CD4-positive, alpha-beta T cell treated with Interleukin-15 for 1 hour (primary cell): ENCODE measurements around the gene PCCA.
"Not testable (repeated sequence)": the region's sequence is repeated elsewhere in the genome, so short reads cannot be mapped to it uniquely, and the experiment has no call there.

Experiments used
- DNase-seq: peaks from one replicate; pipeline ENCODE4 v3.0.0-alpha.2; 2020

Gene PCCA

DNA sequence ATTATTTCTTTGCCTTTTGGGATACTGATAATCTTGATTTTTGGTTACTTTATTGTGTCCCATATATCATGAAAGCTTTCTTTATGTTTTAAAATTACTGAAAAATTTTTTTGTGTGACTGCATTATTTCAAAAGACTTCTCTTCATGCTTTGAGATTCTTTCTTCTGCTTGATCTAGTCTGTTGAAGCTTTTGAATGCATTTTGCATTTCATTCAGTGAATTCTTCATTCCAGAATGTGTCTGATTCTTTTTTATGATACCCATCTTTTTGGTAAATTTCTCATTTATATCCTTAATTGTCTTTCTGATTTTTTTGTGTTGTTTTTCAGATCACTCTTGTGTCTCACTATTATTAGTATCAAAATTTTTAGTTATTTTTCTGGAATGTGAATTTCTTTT lies 289.6 kb downstream of the PCCA start:
- no peak for DNase-seq

GRCh38 chr13:100381595-100382224 lies 292.8 kb downstream of the PCCA start:
- no peak for DNase-seq

- no peak for DNase-seq
Measured at GRCh38 chr13:100382785-100383184, 293.9 kb downstream of the PCCA start.

DNA sequence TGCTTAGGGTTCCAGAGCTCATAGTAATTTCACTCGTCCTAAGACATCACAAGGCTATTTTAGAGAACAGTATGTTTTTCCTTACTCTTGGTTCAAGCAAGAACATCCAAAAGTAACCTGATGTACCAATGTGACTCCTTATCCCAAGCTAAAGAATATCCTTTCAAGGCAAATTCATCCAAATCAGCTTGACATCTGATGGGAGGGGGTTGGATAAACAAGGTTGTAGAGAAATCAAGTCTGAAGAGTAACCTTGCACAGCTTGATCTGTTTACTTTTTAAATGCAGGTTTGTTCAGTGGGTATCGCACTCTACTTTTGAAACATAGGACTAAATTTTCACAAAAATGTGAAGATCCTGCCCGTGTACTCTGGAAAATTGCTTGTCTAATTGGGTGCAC lies 298.5 kb downstream of the PCCA start:
- DNase-seq, result no peak

GRCh38 chr13:100388150-100388549 lies 299.3 kb downstream of the PCCA start:
- DNase-seq, result not testable (repeated sequence)

DNA sequence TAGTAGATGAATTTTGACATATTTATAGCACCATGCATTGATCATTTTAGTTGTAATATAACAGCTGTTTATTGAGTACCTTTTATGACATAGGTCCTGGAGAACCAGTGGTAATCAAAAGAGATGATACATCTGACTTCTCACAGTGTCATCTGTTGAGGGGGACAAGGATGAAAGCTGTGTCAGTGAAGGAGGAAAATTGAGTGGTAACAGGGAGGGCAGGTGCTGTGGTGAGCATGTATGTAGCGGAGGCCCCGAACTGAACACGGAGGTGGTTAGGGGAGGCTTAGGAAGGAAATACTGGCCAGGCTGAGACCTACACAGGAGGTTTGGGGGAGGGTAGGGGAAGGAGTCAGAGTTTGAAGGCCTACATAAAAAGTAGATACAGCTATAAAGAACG lies 300.0 kb downstream of the PCCA start:
- no peak for DNase-seq

DNA sequence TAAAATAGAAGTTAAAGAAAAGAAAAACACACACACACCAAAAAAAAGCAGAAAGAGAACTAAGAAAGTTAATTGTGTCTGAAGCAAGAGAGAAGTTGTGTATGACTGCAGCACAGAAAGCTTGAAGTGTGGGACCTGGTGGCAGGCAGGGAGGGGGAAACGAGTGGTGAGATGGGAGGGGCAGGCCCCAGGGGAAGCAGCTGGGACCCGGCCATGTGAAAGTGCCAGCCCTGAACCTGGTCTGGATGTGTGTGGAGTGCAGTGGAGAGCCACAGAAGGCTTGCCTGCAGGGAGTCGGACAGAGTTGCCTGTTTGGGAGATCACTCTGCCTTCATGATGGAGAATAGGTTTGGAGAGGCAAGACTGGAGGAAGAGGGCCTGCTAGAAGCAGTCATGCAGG lies 300.7 kb downstream of the PCCA start:
- DNase-seq, result no peak

GRCh38 chr13:100392709-100393630 lies 304.1 kb downstream of the PCCA start:
- DNase-seq, result peak; percentile 71

DNA sequence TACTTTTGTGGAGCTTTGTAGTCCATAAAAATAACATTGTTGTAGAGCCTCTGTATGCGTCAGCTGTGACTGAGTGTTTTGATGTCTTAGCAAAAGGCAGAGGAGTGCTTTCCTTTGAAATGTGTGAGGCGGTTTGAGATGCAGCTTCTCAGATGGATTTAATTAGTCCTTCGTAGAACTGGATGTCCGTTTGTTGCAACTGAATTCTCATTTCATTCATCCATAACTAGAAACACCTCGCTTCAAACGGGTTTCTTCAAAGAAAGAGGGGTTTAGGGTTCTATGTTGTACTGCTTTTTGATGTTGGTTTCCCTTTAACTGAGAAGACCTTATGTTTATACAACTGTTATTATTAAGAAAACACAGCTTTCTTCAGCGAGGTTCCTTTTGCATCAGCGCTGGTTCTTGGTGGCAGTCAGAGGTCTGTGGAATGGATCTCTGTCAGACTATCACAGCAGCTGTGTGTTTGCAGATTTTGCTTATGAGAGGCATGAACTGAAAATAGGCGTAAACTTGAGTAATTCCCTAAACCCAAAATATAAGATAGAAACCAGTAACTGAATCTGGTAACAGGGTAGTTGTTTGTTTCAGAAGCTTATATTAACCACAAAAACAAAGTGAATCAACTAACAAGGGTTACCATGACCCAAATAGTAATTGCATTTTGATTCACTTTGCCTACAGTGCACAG lies 305.3 kb downstream of the PCCA start:
- DNase-seq, result no peak

DNA sequence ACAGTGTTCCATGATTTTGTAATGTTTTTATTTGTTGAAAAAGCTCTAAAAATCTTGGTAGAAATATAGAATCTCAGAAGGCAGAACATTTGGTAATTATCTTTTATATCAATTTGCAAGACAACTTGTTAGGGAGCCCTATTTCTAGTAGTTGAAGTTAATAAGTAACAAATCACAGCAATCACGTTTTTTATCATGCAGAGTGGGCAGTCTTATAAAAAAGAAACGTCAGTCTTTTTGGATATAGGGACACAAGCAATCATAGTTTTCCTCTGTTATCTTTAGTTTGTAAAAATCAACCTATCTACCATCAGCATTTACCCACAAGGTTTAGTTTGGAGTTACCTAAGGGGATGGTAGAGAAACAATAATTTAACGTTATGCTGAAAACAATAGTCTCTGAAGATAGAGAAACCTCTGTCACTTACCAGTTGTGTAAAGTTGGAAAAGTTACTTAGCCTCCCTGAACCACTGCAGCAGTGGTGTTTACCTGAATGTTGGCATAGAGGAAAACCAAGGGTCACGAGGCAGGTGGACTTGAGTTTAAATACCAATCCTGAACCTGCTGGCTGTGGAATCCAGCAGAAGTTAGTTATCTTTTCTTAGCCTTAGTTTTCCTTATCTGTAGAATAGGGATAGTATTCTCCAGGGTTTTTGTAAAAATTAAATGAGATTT lies 306.9 kb downstream of the PCCA start:
- no peak for DNase-seq

DNA sequence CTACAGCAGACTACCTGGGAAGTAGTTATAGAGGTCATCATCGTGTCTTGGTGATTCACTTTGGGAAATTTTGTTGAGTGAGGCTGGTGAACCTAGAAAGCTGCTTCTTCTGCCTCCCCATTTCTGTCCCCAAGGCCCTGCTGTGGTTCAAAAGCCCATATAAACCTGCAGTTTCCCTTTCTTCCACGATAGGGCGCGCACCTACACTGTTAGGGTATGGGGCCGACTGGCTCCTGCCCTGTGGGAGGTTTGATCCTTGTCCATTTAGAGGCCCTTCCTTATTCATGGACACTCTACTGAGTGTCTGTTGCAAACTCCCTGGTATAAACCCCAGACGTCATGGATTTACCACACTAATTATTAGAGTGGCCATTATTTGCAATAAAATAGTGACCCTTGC lies 307.9 kb downstream of the PCCA start:
- DNase-seq, result no peak

DNA sequence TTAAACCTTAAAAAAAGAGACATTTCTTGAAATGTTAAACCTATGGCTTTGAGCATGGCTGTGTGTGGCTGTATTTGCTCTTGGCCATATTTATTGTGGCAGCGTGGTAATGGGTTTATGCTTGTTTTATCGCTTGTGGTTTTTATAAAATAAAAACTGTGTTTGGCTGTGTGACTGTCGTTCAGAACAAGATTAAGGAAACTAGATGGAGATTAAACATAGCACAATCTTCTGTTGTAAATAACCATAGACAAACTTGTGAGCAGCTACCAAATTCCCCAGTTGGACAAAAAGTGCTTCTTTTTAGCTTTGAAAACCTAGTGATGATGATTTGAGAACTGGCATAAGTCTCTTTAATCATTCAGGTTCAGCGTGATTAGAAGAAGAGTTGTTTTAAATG lies 308.7 kb downstream of the PCCA start:
- no peak for DNase-seq

- no peak for DNase-seq
Measured at GRCh38 chr13:100398360-100398759, 309.5 kb downstream of the PCCA start.

GRCh38 chr13:100399455-100399854 lies 310.6 kb downstream of the PCCA start:
- DNase-seq, result no peak

DNA sequence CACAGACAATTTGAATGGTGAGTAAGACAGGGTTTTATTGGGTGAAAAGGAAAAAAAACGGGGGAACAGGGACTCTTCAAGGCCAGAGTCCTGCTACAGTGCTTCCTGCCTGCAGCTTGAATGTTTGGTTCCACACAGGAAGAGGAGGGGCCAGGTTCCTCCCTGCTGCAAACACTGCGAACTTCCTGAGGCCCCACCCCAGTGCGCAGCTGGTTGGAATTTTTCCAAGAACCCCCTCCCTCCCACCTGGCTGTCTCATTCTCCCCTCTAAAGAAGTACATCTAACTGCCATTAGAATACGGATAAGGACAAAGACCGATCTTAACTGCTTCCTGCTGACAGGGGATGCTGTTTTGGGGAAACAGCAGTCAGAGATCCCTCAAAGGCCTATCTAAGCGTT lies 314.8 kb downstream of the PCCA start:
- no peak for DNase-seq

DNA sequence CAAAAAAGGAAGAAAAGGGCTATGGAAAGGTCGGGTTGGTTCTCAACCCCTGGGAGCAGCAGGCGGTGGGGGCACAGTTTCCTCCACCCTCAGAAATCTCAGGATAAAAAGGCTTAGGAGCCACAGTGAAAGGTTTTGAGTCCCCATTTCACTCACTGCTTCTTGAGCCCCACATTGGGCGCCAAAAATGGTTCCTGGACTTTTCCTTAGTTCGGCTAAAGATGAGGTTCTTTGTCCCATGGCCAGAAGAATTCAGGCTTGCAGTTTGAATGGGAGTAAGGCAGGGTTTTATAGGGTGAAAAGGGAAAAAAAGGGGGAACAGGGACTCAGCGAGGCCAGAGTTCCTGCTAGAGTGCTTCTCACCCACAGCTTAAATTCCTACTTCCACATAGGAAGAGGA lies 320.2 kb downstream of the PCCA start:
- DNase-seq, result no peak

GRCh38 chr13:100423375-100423774 lies 334.5 kb downstream of the PCCA start:
- no peak for DNase-seq

DNA sequence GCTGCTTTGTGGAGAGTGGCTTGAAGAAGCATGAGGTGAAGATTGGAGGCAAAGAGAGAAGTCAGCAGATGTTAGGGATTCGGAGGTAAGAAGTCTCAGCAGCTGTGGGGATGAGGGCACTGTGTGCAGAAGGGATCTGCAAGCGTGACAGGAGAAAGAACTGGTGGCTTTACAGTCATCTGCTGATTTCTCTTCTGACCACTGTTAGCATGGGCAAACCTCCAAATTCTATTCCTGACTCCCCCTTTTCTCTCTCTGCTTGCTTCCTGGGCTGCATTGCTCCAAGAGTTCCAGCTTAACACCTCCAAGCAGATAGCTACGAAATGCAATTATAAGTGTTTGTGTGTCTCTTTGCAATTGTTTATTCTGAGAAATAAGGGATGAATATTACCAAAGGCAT lies 340.1 kb downstream of the PCCA start:
- DNase-seq, result no peak

DNA sequence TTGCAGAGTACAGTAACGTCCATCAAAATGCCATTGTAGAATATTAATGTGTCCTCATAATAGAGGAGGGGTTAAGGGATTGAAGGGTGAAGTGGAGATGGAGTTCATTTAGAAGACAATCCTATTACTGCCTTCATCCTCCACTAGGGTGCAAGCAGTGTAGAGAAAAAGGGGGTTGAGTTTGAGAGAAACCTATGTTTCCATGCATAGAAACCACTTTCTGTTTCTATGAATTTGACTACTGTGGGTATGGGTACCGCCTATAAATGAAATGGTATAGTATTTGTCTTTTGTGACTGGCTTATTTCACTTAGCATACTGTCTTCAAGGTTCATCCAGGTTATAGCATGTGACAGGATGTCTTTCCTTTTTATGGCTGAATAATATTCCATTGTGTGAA lies 343.7 kb downstream of the PCCA start:
- DNase-seq, result no peak

DNA sequence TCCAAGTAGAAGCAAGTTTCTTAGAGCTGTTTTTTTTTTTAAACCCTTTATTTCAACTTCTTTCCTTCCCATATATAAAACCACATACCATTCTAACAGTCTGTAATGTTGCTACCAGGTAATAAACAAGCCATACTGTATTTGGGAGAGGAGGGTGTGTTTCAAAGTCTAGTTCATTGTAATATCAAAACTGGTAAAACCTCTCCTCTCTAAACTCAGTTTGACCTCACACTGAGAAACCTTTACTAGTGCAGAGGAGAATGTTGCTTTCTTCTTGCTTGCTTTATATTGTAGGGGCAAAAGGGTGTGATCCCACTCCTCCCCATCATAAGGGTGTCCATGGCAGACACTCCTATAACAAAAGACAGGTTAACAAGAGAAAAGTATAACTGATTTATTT lies 344.6 kb downstream of the PCCA start:
- no peak for DNase-seq

DNA sequence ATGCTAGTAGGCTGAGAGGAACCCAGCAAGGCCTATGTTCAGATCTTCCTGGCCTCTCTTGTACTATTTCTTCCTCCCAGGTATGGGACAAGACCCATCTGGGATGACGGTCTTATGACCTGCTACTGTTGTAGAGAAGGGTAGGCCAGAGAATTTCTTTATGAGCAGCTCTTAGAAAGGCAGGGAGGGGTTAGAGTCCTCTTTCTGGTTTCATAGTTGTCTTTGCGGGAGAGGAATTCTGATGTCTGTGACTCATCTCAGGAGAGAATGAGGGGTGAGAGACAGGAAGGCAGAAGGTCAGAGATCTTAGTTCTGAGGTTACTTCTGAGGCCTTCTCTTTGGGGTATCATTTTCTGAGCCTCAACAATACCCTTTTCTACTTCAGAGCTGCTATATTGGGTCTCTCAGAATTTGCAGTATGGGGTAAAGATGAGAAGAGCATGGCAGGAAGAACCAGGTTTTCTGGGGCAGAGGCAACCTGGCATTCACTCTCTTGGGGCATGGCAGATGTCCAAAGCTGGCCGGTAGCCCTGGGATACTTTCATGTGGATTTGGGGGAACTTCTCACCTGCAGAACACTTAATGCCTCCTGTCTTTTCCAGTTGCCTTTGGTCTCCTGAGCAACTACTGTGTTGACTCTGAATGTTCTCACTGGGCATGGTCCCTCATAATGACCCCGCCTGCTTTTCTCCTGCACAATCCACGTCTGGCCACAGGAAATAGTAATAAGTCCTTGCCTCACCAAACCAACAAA lies 345.3 kb downstream of the PCCA start:
- DNase-seq, result no peak

DNA sequence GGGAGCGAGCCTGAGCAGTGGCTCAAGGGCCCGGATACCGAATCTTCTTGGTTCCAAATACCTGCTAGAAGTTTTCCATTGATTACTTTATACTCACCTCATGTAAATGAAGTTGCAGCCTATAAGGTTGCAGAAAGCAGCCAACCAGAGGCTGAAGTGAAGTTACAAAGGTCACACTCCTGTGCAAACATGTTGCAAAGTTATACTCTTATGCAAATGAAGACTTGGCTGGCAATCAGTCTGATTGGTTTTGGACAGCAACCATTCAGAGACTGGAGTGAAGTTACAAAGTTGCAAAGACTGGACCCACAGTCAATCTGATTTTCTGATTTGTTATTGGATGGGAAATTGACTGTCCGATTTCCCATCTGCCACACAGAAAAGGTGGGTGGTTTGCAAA lies 347.2 kb downstream of the PCCA start:
- no peak for DNase-seq
